ENCODE results near the gene KCND3. TPM values are rescaled to one million over a fixed set of nuclear protein-coding genes. Genes with fewer than 3 reads are reported as not detected.

KCND3 gene
- total RNA-seq, 1 donor from 2014 or later: 3.7 TPM

- DNase-seq: no peak
- Mint-ChIP-seq H3K4me1 (ENCODE audit: low read depth, unreplicated experiment) (peaks cover 34% of the 10 kb centered on the region), H3K36me3 (ENCODE audit: unreplicated experiment) (no peaks in the 10 kb centered on the region), H3K27ac (ENCODE audit: unreplicated experiment) (no peak overlapping the region), H3K27me3 (ENCODE audit: unreplicated experiment) (no peaks in the 10 kb centered on the region), H3K4me3 (ENCODE audit: unreplicated experiment) (no peak overlapping the region), H3K9me3 (ENCODE audit: unreplicated experiment) (peaks cover 7% of the 10 kb centered on the region)
- TF ChIP-seq CTCF (IDR thresholded peaks at IDR 0.05; ENCODE audit: partially characterized antibody, unreplicated experiment): no peak
Observed at GRCh38 chr1:111906816-111907215, 82.7 kb downstream of the KCND3 start.

GRCh38 chr1:111906111-111906510, 83.4 kb downstream of the KCND3 start:
- Mint-ChIP-seq H3K4me1 (ENCODE audit: low read depth, unreplicated experiment) (peaks cover 34% of the 10 kb centered on the region), H3K4me3 (ENCODE audit: unreplicated experiment) (no peak overlapping the region), H3K27me3 (ENCODE audit: unreplicated experiment) (no peaks in the 10 kb centered on the region), H3K36me3 (ENCODE audit: unreplicated experiment) (no peaks in the 10 kb centered on the region), H3K27ac (ENCODE audit: unreplicated experiment) (no peak overlapping the region), H3K9me3 (ENCODE audit: unreplicated experiment) (peaks cover 7% of the 10 kb centered on the region)
- no peak for TF ChIP-seq CTCF (IDR thresholded peaks at IDR 0.05; ENCODE audit: partially characterized antibody, unreplicated experiment)
- no peak for DNase-seq

GRCh38 chr1:111904478-111905218, 84.8 kb downstream of the KCND3 start:
- H3K9me3 Mint-ChIP-seq (ENCODE audit: unreplicated experiment): peaks cover 7% of the 10 kb centered on the region
- peak overlapping the region; percentile 68 for H3K4me3 Mint-ChIP-seq (ENCODE audit: unreplicated experiment)
- H3K4me1 Mint-ChIP-seq (ENCODE audit: low read depth, unreplicated experiment): peaks cover 34% of the 10 kb centered on the region
- H3K27ac Mint-ChIP-seq (ENCODE audit: unreplicated experiment): peak overlapping the region; percentile 30
- DNase-seq: peak; percentile 69
- H3K36me3 Mint-ChIP-seq (ENCODE audit: unreplicated experiment): no peaks in the 10 kb centered on the region
- no peak for TF ChIP-seq CTCF (IDR thresholded peaks at IDR 0.05; ENCODE audit: partially characterized antibody, unreplicated experiment)
- H3K27me3 Mint-ChIP-seq (ENCODE audit: unreplicated experiment): no peaks in the 10 kb centered on the region

GRCh38 chr1:111903871-111904449, 85.5 kb downstream of the KCND3 start:
- no peak overlapping the region for H3K4me3 Mint-ChIP-seq (ENCODE audit: unreplicated experiment)

More at GRCh38 chr1:111903871-111904449, 85.5 kb downstream of the KCND3 start:
- Mint-ChIP-seq H3K27me3 (ENCODE audit: unreplicated experiment) (no peaks in the 10 kb centered on the region), H3K4me1 (ENCODE audit: low read depth, unreplicated experiment) (peaks cover 31% of the 10 kb centered on the region), H3K36me3 (ENCODE audit: unreplicated experiment) (no peaks in the 10 kb centered on the region), H3K9me3 (ENCODE audit: unreplicated experiment) (peaks cover 7% of the 10 kb centered on the region), H3K27ac (ENCODE audit: unreplicated experiment) (no peak overlapping the region)
- TF ChIP-seq CTCF (IDR thresholded peaks at IDR 0.05; ENCODE audit: partially characterized antibody, unreplicated experiment): no peak
- DNase-seq: no peak
